Neuronal stem cell (in vitro differentiated cells): ENCODE results near the gene PPM1J.

Experiments
- DNase-seq: peaks from one replicate; pipeline ENCODE4 v3.0.0-alpha.2; 2013; ENCODE audit warnings: low spot score
- H2AFZ ChIP-seq: one replicate; pipeline ENCODE4 v1.6.1; 2013; ENCODE audit warnings: mild to moderate bottlenecking, low read length, inconsistent platforms
- H2AK5ac ChIP-seq: 2 replicates; pipeline ENCODE4 v1.6.1; 2013; ENCODE audit warnings: low read depth, mild to moderate bottlenecking, inconsistent platforms, low read length, moderate library complexity, mixed read lengths
- H2BK120ac ChIP-seq: 2 replicates; pipeline ENCODE4 v1.6.1; 2013; ENCODE audit warnings: low read depth, mild to moderate bottlenecking, inconsistent platforms, low read length, moderate library complexity, mixed read lengths
- H2BK12ac ChIP-seq: one replicate; pipeline ENCODE4 v1.6.1; 2013; ENCODE audit warnings: low read length, inconsistent platforms
- H2BK15ac ChIP-seq: 2 replicates; pipeline ENCODE4 v1.6.1; 2013; ENCODE audit warnings: mild to moderate bottlenecking, low read length, inconsistent platforms, mixed read lengths
- H2BK5ac ChIP-seq: one replicate; pipeline ENCODE4 v1.6.1; 2013; ENCODE audit warnings: inconsistent platforms, mild to moderate bottlenecking, low read length, moderate library complexity
- H3K14ac ChIP-seq: one replicate; pipeline ENCODE4 v1.6.1; 2013; ENCODE audit warnings: low read length, inconsistent platforms
- H3K18ac ChIP-seq: 2 replicates; pipeline ENCODE4 v1.6.1; 2013; ENCODE audit warnings: low read length, inconsistent platforms
- H3K23ac ChIP-seq: 2 replicates; pipeline ENCODE4 v1.6.1; 2013; ENCODE audit warnings: low read depth, mild to moderate bottlenecking, mixed read lengths, low read length, inconsistent platforms; ENCODE audit not compliant: poor library complexity
- H3K27ac ChIP-seq: replicated peaks from 3 replicates; pipeline ENCODE4 v1.5.1; 2013; ENCODE audit warnings: low read length, inconsistent platforms
- H3K27me3 ChIP-seq, 3 experiments: 2 replicates each; pipeline ENCODE4 v1.6.1; 2013; ENCODE audit warnings: low read length in 3 of 3, mild to moderate bottlenecking in 2 of 3, inconsistent platforms in 1 of 3, low read depth in 1 of 3, mixed read lengths in 1 of 3, moderate library complexity in 1 of 3; ENCODE audit not compliant: control insufficient read depth in 3 of 3, insufficient read depth in 3 of 3
- H3K36me3 ChIP-seq, 2 donors: replicated peaks in 1 of 2; 2 replicates each; pipeline ENCODE4 v1.6.1; 2013; ENCODE audit warnings: low read length in 2 of 2; ENCODE audit not compliant: control insufficient read depth in 2 of 2, insufficient read depth in 2 of 2
- H3K4ac ChIP-seq: 2 replicates; pipeline ENCODE4 v1.6.1; 2013; ENCODE audit warnings: inconsistent platforms, mild to moderate bottlenecking, low read length, moderate library complexity
- H3K4me1 ChIP-seq, 2 donors: 1 replicate in 1 of 2; 2 replicates in 1 of 2; pipeline ENCODE4 v1.6.1; 2013; ENCODE audit warnings: low read length in 2 of 2, low read depth in 1 of 2; ENCODE audit not compliant: control insufficient read depth in 2 of 2, insufficient read depth in 1 of 2
- H3K4me2 ChIP-seq: one replicate; pipeline ENCODE4 v1.6.1; 2013; ENCODE audit warnings: mild to moderate bottlenecking, low read length, inconsistent platforms; ENCODE audit not compliant: insufficient read depth, poor library complexity, severe bottlenecking
- H3K4me3 ChIP-seq, 2 donors: 2 replicates each; pipeline ENCODE4 v1.5.1; 2013; ENCODE audit warnings: low read length in 2 of 2, mild to moderate bottlenecking in 2 of 2, inconsistent platforms in 1 of 2, moderate library complexity in 1 of 2
- H3K79me1 ChIP-seq: one replicate; pipeline ENCODE4 v1.6.1; 2013; ENCODE audit warnings: low read depth, mild to moderate bottlenecking, inconsistent platforms, low read length, moderate library complexity
- H3K9ac ChIP-seq: one replicate; pipeline ENCODE4 v1.6.1; 2013; ENCODE audit warnings: mild to moderate bottlenecking, low read depth, low read length, inconsistent platforms; ENCODE audit not compliant: poor library complexity
- H3K9me3 ChIP-seq, 2 donors: replicated peaks in 1 of 2; 2 replicates each; pipeline versions ENCODE3 to v1.6.1; 2013; ENCODE audit warnings: low read length in 2 of 2, mild to moderate bottlenecking in 2 of 2, inconsistent platforms in 1 of 2, low read depth in 1 of 2, mixed read lengths in 1 of 2, moderate library complexity in 1 of 2; ENCODE audit not compliant: control insufficient read depth in 2 of 2, insufficient read depth in 1 of 2
- H4K8ac ChIP-seq: one replicate; pipeline ENCODE4 v1.6.1; 2013; ENCODE audit warnings: low read depth, mild to moderate bottlenecking, inconsistent platforms, low read length, moderate library complexity
- H4K91ac ChIP-seq: one replicate; pipeline ENCODE4 v1.6.1; 2013; ENCODE audit warnings: low read length, low read depth, mild to moderate bottlenecking, inconsistent platforms; ENCODE audit not compliant: poor library complexity
- WGBS, 2 donors: extraction: QIAGEN DNeasy Blood & Tissue Kit; methylation state at CpG; one replicate each; pipeline ENCODE4 v1.1.7; 2013; ENCODE audit warnings: missing lambda C conversion rate in 2 of 2, mixed read lengths in 1 of 2; ENCODE audit not compliant: insufficient read length in 2 of 2, insufficient replicate concordance in 1 of 2; ENCODE audit errors: extremely low coverage in 2 of 2; 5-methylcytosine and 5-hydroxymethylcytosine counted together

The PPM1J gene

DNA sequence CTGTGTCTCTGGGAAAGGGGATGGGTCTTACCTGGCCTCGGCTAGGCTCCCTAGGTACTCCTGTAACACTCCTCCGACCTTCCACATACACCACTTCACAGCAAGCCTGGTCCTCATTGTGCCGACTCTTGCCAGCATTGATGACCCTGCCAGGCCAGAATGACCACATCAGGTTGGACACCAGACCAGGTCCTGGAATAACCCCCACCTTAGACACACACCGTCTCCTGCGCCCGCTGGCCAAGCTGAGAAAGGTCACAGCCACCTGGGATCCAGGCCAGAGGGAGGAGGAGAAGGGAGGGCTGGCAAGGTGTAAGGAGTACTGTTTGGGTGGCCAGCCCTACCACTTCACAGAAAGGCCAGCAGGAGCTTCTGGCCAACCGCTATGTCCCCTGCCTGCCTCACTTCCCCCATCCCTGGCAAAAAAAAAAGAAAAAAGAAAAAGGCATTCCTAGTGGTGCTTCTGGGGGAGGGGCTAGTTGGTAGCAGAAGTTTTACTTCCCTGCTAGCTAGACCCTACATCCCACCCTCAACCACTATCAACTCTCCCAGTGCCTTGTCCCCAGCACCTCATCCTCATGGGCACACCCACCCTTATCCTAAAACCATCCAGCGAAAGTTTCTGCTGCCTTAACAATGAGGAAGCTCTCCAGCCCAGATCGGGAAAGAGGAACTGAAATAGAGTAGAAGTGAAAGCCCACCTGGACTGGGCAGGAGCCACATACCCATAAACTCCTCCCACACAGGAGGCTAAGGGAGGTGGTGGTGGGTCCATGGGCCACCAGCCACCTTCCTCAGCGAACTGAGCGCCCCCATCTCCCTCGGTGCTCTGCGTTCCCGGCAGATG lies 1.4 kb downstream of the PPM1J start:
- Histone ChIP-seq H3K4me1 (peaks cover 8 to 15% of the 10 kb centered on the region in 2 donors), H3K9me3 (no peaks in the 10 kb centered on the region), H2AK5ac (peak overlapping the region; percentile 0), H3K79me1 (no peaks in the 10 kb centered on the region), H3K27ac (no peak overlapping the region), H3K18ac (peak overlapping the region; percentile 40), H3K4me2 (peak overlapping the region; percentile 99), H2BK15ac (no peak overlapping the region), H3K23ac (no peak overlapping the region), H3K4me3 (peak overlapping the region in 1 of 2 donors; percentile 86), H3K4ac (no peak overlapping the region), H3K36me3 (no peaks in the 10 kb centered on the region), H3K27me3 (peaks cover 8 to 81% (median 28%) of the 10 kb centered on the region in 3 experiments), H2BK120ac (no peak overlapping the region), H2BK5ac (no peak overlapping the region), H4K91ac (no peak overlapping the region), H2BK12ac (no peak overlapping the region), H2AFZ (peak overlapping the region; percentile 96), H3K9ac (no peak overlapping the region), H4K8ac (no peak overlapping the region), H3K14ac (peak overlapping the region; percentile 25)
- WGBS, 2 donors = no CpG with 5 or more reads among the region's 14 CpGs
- DNase-seq = no peak

DNA sequence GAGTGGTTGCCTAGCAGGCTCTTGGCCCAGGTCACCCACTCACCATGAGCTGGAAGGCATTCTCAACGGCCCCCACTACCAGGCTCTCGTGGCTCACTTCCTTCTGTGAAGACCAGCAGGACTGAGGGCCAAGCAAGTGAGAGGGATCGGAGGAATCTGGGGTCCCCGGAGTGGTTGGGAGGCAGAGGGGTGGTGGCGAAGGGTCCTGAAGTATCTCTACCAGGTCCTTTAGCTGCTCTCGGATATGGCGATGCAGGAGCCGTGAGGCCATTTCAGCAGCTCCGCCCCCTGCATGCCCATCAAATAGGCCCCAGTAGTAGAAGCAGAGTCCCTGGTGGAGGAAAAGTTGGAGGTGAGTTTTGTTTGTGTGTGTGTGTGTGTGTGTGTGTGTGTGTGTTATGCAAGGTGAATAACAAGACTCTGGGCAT lies 2.4 kb downstream of the PPM1J start:
- Histone ChIP-seq H2AK5ac (no peak overlapping the region), H3K4me3 (peak overlapping the region in 1 of 2 donors; percentile 15), H2BK5ac (no peak overlapping the region), H2BK12ac (no peak overlapping the region), H3K14ac (no peak overlapping the region), H3K23ac (no peak overlapping the region), H3K9me3 (no peaks in the 10 kb centered on the region), H4K91ac (no peak overlapping the region), H3K27me3 (peaks cover 8 to 79% (median 25%) of the 10 kb centered on the region in 3 experiments), H2BK120ac (no peak overlapping the region), H2AFZ (no peak overlapping the region), H3K27ac (no peak overlapping the region), H3K79me1 (no peaks in the 10 kb centered on the region), H3K4me2 (no peak overlapping the region), H3K4ac (no peak overlapping the region), H4K8ac (no peak overlapping the region), H3K36me3 (no peaks in the 10 kb centered on the region), H3K9ac (no peak overlapping the region), H3K18ac (no peak overlapping the region), H2BK15ac (no peak overlapping the region), H3K4me1 (peaks cover 8 to 15% of the 10 kb centered on the region in 2 donors)
- no peak for DNase-seq
- no CpG with 5 or more reads among the region's 9 CpGs for WGBS, 2 donors

- DNase-seq = no peak
- no peak overlapping the region for H3K9ac ChIP-seq
- no peaks in the 10 kb centered on the region for H3K9me3 ChIP-seq
- H3K36me3 ChIP-seq = no peaks in the 10 kb centered on the region
- H3K18ac ChIP-seq = no peak overlapping the region
- no peak overlapping the region for H3K14ac ChIP-seq
- no peak overlapping the region for H2BK120ac ChIP-seq
- peak overlapping the region; percentile 45 for H3K23ac ChIP-seq
- WGBS, 2 donors = no CpG with 5 or more reads among the region's 7 CpGs
- H2BK5ac ChIP-seq = no peak overlapping the region
- peak overlapping the region; percentile 66 for H2AK5ac ChIP-seq
- H4K8ac ChIP-seq = no peak overlapping the region
- H4K91ac ChIP-seq = no peak overlapping the region
- H3K4me2 ChIP-seq = no peak overlapping the region
- H2BK12ac ChIP-seq = no peak overlapping the region
- H3K4me3 ChIP-seq = no peak overlapping the region
- H2AFZ ChIP-seq = no peak overlapping the region
- peaks cover 11 to 15% of the 10 kb centered on the region in 2 donors for H3K4me1 ChIP-seq
- no peak overlapping the region for H2BK15ac ChIP-seq
- no peak overlapping the region for H3K4ac ChIP-seq
- H3K27ac ChIP-seq = no peak overlapping the region
- H3K79me1 ChIP-seq = no peaks in the 10 kb centered on the region
- peaks cover 8 to 76% (median 25%) of the 10 kb centered on the region in 3 experiments for H3K27me3 ChIP-seq
Observed at GRCh38 chr1:112712191-112712590, 2.9 kb downstream of the PPM1J start.

GRCh38 chr1:112711670-112712069 lies 3.5 kb downstream of the PPM1J start:
- H3K4me3 ChIP-seq = no peak overlapping the region
- H4K8ac ChIP-seq = no peak overlapping the region
- H3K79me1 ChIP-seq = no peaks in the 10 kb centered on the region
- H3K9me3 ChIP-seq = no peaks in the 10 kb centered on the region
- H3K4ac ChIP-seq = no peak overlapping the region
- no peak overlapping the region for H2BK120ac ChIP-seq
- H4K91ac ChIP-seq = no peak overlapping the region
- peaks cover 11 to 15% of the 10 kb centered on the region in 2 donors for H3K4me1 ChIP-seq
- H3K36me3 ChIP-seq = no peaks in the 10 kb centered on the region
- no peak overlapping the region for H3K27ac ChIP-seq
- peaks cover 8 to 71% (median 25%) of the 10 kb centered on the region in 3 experiments for H3K27me3 ChIP-seq
- no peak overlapping the region for H2BK12ac ChIP-seq
- DNase-seq = no peak
- no peak overlapping the region for H2BK15ac ChIP-seq
- WGBS, 2 donors = no CpG with 5 or more reads among the region's 11 CpGs
- peak overlapping the region; percentile 67 for H3K23ac ChIP-seq
- H3K4me2 ChIP-seq = no peak overlapping the region
- no peak overlapping the region for H2BK5ac ChIP-seq
- peak overlapping the region; percentile 69 for H2AFZ ChIP-seq
- H3K18ac ChIP-seq = no peak overlapping the region
- peak overlapping the region; percentile 54 for H3K9ac ChIP-seq
- peak overlapping the region; percentile 57 for H2AK5ac ChIP-seq
- H3K14ac ChIP-seq = no peak overlapping the region
